Liver (tissue), 3 donors: ENCODE measurements around the gene MAP2K3.
"Not testable (repeated sequence)": the region's sequence is repeated elsewhere in the genome, so short reads cannot be mapped to it uniquely, and the experiment has no call there.

Experiments
- EGR1 ChIP-seq, 2 donors: IDR thresholded peaks; 2 replicates each; pipeline ENCODE4 v1.6.1; 2016 to 2018; ENCODE audit warnings: antibody characterized with exemption in 2 of 2, low read depth in 2 of 2
- HNF4G ChIP-seq: IDR thresholded peaks from 2 replicates; pipeline ENCODE4 v1.6.1; 2016; ENCODE audit warnings: antibody characterized with exemption
- RAD21 ChIP-seq, 2 donors: IDR thresholded peaks; 2 replicates each; pipeline ENCODE4 v1.6.1; 2016; ENCODE audit warnings: antibody characterized with exemption in 2 of 2, mild to moderate bottlenecking in 2 of 2
- REST ChIP-seq: IDR thresholded peaks from 2 replicates; pipeline ENCODE4 v1.6.1; 2016; ENCODE audit warnings: antibody characterized with exemption, mild to moderate bottlenecking
- TF ChIP-seq, protein P1 (sequence below): fragments of 150-350 bp; IDR thresholded peaks from 2 replicates; pipeline ENCODE4 v1.5.1; 2017; ENCODE audit warnings: improper control_type of control experiment, low read depth, low read length; ENCODE audit not compliant: missing input control
- donor health status: healthy.
- donor health status: healthy.

DNA sequence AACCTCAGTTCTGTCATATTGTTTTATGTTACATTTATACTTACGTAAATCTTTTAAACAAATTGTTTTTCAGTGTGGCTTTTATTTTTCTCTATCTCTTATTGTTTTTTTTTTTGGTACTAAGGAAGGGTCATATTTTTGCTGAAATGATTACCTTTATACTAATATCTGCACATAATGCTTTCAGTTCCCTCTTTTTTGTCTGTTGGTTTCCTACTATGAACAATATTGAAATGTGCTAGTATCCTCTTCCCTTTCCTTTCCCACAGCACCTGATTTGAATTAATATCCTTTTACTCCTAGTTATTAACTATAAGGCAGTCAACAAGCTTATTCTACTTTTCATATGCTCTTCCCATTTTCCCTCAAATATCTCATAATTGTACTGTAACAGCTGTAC lies 43.4 kb downstream of the MAP2K3 start:
- TF ChIP-seq, protein P1, sequence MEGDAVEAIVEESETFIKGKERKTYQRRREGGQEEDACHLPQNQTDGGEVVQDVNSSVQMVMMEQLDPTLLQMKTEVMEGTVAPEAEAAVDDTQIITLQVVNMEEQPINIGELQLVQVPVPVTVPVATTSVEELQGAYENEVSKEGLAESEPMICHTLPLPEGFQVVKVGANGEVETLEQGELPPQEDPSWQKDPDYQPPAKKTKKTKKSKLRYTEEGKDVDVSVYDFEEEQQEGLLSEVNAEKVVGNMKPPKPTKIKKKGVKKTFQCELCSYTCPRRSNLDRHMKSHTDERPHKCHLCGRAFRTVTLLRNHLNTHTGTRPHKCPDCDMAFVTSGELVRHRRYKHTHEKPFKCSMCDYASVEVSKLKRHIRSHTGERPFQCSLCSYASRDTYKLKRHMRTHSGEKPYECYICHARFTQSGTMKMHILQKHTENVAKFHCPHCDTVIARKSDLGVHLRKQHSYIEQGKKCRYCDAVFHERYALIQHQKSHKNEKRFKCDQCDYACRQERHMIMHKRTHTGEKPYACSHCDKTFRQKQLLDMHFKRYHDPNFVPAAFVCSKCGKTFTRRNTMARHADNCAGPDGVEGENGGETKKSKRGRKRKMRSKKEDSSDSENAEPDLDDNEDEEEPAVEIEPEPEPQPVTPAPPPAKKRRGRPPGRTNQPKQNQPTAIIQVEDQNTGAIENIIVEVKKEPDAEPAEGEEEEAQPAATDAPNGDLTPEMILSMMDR, result not testable (repeated sequence)
- not testable (repeated sequence) for TF ChIP-seq REST; HNF4G; RAD21 (IDR thresholded peaks at IDR 0.05); EGR1 (IDR thresholded peaks at IDR 0.05; ENCODE audit: low read depth in 2 of 2)
